HG03097 (cell line): Measurements from ENCODE around the gene ARCN1.
"Not testable (repeated sequence)": the region's sequence is repeated elsewhere in the genome, so short reads cannot be mapped to it uniquely, and the experiment has no call there.

ENCODE experiments used
- ATAC-seq: cut with Tn5 transposase; IDR thresholded peaks from one replicate; pipeline ENCODE4 v1.9.1; 2021; ENCODE audit not compliant: unreplicated experiment, low FRiP score

ARCN1 gene

DNA sequence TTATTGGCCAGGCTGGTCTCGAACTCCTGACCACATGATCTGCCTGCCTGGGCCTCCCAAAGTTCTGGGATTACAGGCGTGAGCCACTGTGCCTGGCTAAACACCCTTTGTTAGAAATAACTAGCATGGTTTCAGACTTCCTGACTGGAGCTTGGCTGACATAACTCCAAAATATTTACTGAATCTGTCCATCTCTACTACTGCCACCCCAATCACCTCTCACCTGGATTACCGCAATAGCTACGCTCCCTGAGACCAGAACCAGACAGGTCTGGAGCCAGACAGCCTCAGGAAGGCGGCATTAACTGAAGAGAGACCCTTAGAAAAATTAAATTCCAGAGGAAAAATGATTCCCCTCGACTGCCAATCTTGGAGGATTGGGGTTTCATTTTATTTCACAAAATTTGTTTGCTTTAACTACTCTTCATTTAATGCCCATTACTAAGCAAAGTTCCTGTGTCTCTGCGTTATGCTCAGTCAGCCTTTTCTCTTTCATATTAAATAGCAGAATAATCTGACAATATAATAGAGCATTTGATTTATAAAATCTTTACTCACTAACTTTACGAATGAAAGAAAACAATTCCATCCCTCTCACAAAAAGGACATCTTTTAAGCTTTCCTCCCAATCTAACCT lies 28.1 kb upstream of the ARCN1 start:
- no peak for ATAC-seq

DNA sequence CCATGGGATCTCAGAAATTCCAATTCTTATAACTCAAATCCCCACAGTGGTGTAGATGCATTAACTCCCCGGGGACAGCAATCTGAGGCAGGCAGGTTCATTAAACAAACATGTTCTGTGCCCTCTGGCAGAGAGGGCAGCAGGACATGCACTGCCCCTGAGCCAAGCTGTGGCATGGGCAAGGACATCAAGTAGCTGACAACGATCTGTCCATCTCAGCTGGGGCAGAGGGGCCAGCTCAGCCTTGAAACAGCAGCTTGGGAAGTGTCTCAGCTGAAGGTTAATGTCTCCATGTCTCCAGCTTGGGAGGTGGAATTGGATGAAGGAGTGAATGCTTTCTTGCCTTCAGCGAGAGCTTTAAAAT lies 27.6 kb upstream of the ARCN1 start:
- ATAC-seq: no peak

DNA sequence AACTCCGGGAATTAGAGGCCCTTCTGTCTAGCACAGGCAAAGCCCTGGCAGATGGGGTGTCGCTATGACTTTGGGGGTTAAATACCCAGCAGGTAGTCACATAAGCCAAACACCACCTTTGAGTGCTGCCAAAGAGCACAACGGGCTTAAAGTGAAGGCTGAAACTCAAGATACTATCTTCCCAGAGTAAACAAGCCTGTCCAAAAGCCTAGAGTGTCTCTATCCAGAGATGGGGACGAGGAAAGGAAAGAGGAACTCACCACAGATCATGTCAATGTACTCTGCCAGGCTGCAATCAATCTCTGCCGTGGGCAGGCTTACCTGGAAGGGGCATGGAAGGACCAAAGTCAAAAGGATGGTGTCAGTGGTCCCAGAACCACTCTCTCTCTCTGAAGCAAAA lies 26.7 kb upstream of the ARCN1 start:
- ATAC-seq: no peak

DNA sequence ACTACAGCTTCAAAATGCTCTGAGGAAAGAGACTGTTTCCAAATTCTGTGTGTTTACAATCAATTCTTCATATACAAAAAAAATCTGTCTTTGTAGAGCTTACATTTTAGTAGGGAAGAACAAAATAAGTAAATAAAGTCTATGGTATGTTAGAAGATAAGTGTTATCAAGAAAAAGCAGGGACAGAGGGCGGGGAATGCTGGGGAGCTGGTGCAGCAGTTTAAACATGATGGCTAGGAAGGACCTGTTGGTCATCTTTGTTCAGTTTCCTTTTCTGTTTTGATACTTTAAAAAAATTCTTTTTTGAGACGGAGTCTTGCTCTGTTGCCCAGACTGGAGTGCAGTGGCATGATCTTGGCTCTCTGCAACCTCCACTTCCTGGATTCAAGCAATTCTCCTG lies 25.1 kb upstream of the ARCN1 start:
- ATAC-seq: no peak

DNA sequence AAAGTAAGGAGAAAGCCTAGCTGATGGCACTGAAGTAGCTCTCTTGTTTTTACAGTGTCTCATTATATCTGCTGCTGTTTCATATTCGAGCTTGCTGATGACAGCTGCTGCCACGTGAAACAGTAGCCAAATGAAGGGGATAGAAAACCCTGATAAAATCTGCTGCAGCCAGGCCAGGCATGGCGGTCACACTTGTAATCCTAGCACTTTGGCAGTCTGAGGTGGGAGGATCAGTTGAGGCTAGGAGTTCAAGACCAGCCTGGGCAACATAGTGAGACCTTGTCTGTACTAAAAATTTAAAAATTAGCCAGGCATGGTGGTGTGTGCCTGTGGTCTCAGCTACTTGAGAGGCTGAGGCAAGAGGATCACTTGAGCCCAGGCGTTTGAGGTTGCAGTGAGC lies 19.9 kb upstream of the ARCN1 start:
- ATAC-seq: no peak

DNA sequence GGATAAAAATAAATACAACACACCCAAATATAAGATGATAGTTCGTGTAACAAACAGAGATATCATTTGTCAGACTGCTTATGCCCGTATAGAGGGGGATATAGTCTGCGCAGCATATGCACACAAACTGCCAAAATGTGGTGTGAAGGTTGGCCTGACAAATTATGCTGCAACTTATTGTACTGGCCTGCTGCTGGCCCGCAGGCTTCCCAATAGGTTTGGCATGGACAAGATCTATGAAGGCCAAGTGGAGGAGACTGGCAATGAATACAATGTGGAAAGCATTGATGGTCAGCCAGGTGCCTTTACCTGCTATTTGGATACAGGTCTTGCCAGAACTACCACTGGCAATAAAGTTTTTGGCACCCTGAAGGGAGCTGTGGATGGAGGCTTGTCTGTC lies 11.4 kb upstream of the ARCN1 start:
- no peak for ATAC-seq

DNA sequence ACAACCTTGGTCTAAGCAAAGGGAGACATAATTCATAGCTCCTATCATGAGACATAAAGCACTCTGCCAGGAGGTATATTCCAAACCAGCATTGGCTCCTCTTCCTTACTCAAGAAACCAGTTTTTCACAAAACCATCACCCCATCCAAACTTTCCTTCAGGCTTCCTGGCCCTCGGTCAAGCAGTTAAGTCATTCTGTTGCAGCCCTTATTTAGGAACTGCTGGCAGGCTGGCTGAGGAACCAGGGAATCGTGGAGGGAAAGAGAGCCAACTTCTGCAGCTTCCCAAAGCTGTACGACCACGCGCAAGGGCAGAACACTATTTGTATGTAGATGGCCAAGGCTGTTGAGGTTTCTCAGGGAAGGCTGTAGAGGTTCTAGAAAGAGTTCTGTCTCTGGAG lies 7.2 kb upstream of the ARCN1 start:
- no peak for ATAC-seq

DNA sequence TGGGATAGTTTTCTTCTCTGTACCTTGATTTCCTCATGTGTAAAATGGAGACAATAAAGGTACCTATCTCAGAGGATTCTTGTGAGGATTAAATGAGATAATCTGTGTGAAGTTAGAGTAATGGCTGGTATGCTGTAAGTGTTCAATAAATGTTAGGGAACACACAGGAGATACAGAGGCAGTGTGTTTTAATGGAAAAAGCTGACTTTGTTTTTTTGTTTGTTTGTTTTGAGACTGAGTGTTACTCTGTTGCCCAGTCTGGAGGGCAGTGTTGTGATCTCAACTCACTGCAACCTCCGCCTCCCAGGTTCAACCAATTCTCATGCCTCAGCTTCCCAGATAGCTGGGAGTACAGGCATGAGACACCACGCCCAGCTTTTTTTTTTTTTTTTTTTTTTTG lies 2.5 kb upstream of the ARCN1 start:
- ATAC-seq: no peak

DNA sequence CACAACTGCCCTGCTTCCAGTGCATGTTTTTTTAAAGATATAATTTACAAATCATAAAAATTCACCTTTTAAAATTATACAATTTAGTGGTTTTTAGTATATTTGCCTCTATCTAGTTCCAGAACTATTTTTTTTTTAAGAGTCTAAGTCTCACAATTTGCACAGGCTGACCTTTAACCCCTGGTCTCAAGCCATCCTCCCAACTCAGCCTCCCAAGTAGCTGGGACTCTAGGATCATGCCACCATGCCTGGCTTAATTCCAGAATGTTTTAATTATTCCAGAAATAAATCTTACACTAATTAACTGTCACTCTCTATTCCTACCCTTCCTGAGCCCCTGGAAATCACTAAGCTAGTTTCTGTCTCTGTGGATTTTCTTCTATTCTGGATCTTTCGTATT lies 1.4 kb upstream of the ARCN1 start:
- ATAC-seq: no peak

DNA sequence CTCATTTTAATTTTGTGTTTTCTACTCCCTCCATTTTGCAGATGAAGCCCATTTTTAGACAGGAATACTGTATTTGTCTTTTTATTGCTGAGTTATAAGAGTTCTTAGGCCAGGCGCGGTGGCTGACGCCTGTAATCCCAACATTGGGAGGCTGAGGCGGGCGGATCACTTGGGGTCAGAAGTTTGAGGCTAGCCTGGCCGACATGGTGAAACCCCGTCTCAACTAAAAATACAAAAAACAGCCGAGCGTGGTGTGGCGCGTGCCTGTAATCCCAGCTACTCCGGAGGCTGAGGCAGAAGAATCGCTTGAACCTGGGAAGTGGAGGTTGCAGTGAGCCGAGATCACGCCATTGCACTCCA lies 528 bp upstream of the ARCN1 start:
- ATAC-seq: not testable (repeated sequence)

DNA sequence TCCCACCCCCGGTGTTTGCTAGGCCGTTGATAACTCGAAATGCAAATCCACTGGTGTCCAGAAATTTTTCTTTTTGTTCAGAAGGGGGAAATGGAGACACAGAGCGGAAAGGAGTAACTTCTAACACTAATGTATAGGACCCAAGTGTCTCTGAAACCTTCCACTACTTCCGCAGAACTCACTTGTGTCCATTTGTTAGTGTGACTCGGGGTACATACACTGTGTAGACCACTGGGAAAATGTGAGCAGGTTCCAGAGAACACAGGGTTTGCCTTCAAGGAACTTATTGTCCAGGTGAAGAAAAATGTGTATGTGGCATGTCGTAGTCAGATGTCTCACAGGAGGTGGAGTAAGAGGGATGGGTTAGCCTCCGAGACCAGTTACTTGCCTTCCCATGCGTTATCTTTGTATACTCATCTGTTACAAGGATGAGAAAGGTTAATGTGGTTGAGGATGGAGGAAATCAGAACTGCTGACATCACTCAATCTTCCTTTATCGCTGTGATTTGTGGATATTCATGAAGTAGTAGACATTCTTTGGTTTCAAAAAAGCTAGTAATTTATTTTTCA lies 857 bp downstream of the ARCN1 start:
- ATAC-seq: peak; percentile 25

DNA sequence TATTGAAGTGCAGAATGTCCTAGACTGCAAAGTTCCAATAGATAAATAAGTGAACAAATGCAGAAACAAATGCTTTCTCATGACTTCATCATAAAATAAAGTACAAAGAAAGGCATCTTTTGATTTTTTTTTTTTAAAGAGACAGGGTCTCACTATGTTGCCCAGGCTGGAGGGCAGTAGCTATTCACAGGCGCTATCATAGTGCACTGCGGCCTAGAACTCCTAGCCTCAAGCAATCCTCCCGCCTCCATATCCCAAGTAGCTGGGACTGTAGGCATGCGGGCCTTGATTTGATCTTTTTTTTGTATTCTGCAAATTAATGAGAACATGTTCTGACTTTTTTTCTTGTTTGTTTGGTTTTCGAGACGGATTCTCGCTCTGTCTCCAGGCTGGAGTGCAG lies 2.4 kb downstream of the ARCN1 start:
- no peak for ATAC-seq

DNA sequence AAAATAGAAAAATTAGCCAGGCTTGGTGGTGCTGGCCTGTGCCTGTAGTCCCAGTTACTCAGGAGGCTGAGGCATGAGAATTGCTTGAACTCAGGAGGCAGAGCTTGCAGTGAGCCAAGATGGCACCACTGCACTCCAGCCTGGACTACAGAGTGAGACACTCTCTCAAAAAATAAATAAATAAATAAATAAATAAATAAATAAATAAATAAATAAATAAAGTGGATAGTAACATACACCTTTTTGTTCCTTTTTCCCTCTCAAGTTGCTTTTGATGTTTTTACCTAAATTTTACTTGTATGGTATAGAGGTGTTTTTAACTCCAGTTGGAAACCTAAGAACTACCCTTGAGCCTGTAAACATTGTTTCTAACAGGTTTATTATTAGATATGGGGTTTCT lies 5.8 kb downstream of the ARCN1 start:
- ATAC-seq: not testable (repeated sequence)

DNA sequence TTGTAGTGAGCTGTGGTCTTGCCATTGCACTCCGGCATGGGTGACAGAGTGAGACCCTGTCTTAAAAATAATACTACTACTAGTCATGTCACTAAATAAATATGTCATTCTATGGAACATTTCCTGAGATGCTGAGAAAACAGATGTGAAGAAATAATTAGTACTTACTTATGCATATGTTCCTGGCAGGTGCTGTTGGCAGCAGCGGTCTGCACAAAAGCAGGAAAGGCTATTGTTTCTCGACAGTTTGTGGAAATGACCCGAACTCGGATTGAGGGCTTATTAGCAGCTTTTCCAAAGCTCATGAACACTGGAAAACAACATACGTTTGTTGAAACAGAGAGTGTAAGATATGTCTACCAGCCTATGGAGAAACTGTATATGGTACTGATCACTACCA lies 8.8 kb downstream of the ARCN1 start:
- no peak for ATAC-seq

DNA sequence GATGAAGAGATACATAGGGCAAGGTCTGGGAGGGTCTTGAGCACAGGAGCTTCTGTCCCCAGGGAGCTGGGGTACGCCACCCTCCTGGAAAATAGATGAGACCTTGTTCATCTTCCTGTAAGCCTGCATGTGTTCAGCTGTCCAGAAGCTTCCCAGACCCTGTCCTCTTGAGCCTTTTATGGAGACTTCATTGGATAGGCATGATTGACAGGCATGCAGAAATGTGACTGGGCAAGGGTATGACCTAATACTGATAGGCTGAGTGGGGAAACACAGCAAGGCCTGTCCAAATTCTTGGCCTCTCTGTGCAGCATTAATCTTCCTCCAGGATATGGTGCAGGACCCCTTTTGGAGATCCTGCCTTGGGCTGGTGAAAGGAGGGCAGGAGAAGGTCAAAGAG lies 15.7 kb downstream of the ARCN1 start:
- no peak for ATAC-seq

DNA sequence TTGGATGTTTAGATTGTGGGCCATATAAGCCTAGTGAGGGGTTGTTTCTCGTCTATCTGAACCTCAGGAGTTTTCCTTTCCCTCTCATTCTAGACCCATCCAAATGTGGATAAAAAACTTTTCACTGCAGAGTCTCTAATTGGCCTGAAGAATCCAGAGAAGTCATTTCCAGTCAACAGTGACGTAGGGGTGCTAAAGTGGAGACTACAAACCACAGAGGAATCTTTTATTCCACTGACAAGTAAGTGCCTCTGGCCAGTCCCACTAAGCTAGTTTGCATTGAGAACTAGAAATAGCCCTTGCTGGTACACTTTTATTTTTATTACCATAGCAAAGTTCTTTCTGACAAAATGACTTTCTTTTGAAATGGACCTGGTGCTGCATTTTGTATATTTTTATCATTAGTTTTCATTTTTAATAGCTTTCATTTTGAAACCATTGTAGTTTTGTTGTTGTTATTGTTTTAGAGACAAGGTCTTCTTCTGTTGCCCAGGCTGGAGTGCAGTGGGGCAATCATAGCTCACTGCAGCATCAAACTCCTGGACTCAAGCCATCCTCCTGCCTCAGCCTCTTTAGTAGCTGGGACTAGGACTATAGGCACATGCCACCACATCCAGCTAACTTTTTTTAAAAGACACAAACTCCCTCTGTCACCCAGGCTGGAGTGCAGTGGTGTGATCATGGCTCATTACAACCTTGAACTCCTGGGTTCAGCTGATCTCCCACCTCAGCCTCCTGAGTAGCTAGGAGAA lies 20.6 kb downstream of the ARCN1 start:
- no peak for ATAC-seq

DNA sequence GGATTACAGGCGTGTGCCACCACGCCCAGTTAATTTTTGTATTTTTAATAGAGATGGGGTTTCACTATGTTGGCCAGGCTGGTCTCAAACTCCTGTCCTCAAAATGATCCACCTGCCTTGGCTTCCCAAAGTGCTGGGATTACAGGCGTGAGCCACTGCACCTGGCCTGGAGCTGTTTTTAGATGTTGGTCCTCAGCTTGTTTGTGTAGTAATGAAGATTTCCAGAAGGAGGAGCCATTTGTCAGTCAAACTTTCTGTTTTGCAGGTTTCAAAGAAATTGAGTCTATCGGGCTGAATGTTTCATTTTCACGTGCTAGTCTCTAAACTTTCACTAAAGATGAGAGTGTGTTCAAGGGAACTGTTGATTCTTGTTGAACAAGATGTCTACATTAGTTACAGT lies 22.8 kb downstream of the ARCN1 start:
- ATAC-seq: not testable (repeated sequence)

DNA sequence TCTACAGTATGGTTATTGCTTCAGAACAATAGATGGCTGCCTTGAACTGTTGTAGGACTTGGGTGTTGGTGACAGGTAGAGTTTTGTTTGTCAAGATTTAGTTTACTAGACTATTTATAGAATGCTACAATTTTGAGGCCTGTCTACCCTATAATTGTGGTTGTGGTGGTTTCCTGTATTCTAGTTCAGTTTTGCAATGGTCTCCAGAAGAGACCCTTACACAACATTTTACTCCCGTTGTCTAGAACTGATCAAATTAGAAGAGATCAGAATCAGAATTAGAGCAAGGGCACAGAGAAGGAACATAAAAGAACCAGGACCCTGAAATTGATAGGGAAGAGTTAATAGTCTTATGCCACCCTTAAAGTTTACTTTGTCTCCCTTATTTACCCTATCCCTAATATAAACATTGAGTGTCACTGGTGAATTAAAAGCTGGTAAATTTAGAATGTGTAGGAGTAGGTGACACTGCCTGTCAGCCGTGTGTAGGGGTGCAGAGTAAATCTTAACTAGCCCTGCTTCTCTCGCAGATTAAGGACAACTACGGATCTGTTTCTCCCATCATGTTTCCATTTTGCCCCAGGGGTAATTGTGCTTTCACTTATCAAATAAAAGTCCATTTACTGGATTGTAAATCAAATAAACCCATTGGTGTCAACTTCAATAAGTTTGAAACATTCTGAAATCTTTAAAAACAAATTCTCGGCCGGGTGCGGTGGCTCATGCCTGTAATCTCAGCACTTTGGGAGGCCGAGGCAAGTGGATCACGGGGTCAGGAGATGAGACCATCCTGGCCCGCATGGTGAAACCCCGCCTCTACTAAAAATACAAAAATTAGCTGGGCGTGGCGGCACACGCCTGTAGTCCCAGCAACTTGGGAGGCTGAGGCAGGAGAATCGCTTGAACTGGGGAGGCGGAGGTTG lies 24.3 kb downstream of the ARCN1 start:
- no peak for ATAC-seq

DNA sequence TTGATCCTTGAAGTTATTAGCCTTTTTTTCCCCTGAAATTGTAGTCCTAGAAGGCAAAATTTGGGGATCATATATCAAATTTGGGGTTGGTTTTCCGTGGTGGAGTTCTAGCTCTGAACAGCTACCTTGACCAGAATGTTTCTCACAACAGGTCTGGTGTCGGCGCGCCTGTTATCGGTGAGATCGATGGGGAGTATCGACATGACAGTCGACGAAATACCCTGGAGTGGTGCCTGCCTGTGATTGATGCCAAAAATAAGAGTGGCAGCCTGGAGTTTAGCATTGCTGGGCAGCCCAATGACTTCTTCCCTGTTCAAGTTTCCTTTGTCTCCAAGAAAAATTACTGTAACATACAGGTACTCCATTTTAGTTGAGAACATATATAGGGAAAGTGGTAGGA lies 25.3 kb downstream of the ARCN1 start:
- ATAC-seq: no peak

DNA sequence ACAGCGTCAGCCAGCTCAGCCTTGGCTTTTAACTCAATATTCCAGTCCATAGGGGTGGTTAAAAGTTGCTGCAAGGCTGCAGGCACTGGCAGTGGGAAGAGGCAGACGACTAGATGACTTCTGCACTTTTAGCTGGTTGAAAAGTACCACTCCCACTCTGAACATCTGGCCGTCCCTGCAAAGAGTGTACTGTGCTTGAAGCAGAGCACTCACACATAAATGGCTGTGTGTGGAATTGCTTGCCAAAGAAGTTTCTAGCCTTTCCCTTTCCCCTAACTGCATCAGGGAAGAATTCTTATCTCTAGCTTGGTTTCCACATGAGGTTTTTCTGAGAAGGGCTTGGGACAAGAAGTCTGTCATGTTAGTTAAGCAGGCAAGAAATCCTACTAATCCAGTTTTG lies 30.1 kb downstream of the ARCN1 start:
- ATAC-seq: no peak

DNA sequence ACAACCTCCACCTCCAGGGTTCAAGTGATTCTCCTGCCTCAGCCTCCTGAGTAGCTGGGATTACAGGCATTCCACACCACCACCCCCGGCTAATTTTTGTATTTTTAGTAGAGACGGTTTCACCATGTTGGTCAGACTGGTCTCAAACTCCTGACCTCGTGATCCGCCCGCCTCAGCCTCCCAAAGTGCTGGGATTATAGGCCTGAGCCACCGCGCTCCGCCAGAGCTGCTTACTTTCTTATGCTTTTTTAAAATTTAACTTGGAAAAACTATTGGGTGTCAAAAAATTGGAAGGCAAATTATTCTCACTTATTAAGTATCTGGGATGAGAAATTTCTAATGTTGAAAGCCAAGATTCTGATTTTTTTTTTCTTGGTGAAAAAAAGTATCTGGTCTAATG lies 31.5 kb downstream of the ARCN1 start:
- not testable (repeated sequence) for ATAC-seq
